Sigmoid colon (tissue), 7 donors: Measurements from ENCODE around the gene NRBP1. TPM values are rescaled to one million over a fixed set of nuclear protein-coding genes. Genes with fewer than 3 reads are reported as not detected.

Experiments used
- DNase-seq: peaks from one replicate; pipeline ENCODE4 v3.0.0-alpha.2; 2019
- H3K27ac ChIP-seq, 4 donors: fragments of 200-600 bp; sonication (generic); one replicate each; pipeline ENCODE4 v1.5.1; 2016 to 2019; ENCODE audit warnings: mild to moderate bottlenecking in 1 of 4
- H3K27me3 ChIP-seq, 3 donors: fragments of 200-600 bp; sonication (generic); one replicate each; pipeline ENCODE4 v1.5.1; 2019; ENCODE audit warnings: mild to moderate bottlenecking in 1 of 3
- H3K36me3 ChIP-seq, 4 donors: fragments of 200-600 bp; sonication (generic); one replicate each; pipeline ENCODE4 v1.5.1; 2016 to 2019
- H3K4me1 ChIP-seq, 4 donors: fragments of 200-600 bp; sonication (generic); one replicate each; pipeline ENCODE4 v1.5.1; 2017 to 2019
- H3K4me3 ChIP-seq, 4 donors: fragments of 200-600 bp; sonication (generic); one replicate each; pipeline ENCODE4 v1.5.1; 2017 to 2019; ENCODE audit warnings: mild to moderate bottlenecking in 2 of 4, moderate library complexity in 1 of 4
- H3K9me3 ChIP-seq, 4 donors: fragments of 200-600 bp in 3 of 4; sonication (generic) in 3 of 4; one replicate each; pipeline versions ENCODE4 v1.5.1 to v1.6.1; 2013 to 2019
- CTCF ChIP-seq, 4 experiments: fragments of 450-650 bp in 3 of 4; fragments of 200-600 bp in 1 of 4; IDR thresholded peaks; one replicate each; pipeline ENCODE4 v1.5.1; 2016 to 2019; ENCODE audit warnings: antibody characterized with exemption in 4 of 4, mild to moderate bottlenecking in 3 of 4, moderate library complexity in 2 of 4
- EP300 ChIP-seq, 4 donors: sonication (generic); formaldehyde crosslinking; IDR thresholded peaks; one replicate each; pipeline ENCODE4 v1.6.1; 2017; ENCODE audit warnings: antibody characterized with exemption in 4 of 4
- POLR2A ChIP-seq, 2 donors: fragments of 450-650 bp; IDR thresholded peaks; one replicate each; pipeline ENCODE4 v1.6.1; 2016; ENCODE audit warnings: antibody characterized with exemption in 2 of 2, mild to moderate bottlenecking in 2 of 2, moderate library complexity in 2 of 2
- POLR2AphosphoS5 ChIP-seq, 4 donors: sonication (generic); formaldehyde crosslinking; IDR thresholded peaks; one replicate each; pipeline ENCODE4 v1.6.1; 2017; ENCODE audit warnings: antibody characterized with exemption in 4 of 4
- WGBS, 2 donors: extraction: QIAGEN DNeasy Blood & Tissue Kit; methylation state at CpG; one replicate each; pipeline ENCODE4 v1.1.7; 2013; 5-methylcytosine and 5-hydroxymethylcytosine counted together
- intact Hi-C: fragments of 100-400 bp; cut with DNase I; formaldehyde crosslinking; loops from one replicate; pipeline ENCODE4 v1.15.1; 2023
- polyA plus RNA-seq, 3 donors: library from polyadenylated mRNA; stranded (reverse); fragments of 200-250 nt; gene quantifications; one replicate each; pipeline ENCODE4 v1.2.3, GENCODE V29; 2013
- total RNA-seq, 4 donors: library from RNA; depleted of rRNA; stranded (reverse); fragments of >200 nt; gene quantifications; one replicate each; pipeline ENCODE4 v1.1.0, GENCODE V29; 2016
- donor health status: healthy with polysubstance abuse.
- donor health status: Bipolar disorder and iron deficiency.
- donor health status: healthy.

The NRBP1 gene
- total and polyA plus RNA-seq, 7 donors, result 60.8 to 93.5 (median 78.5) TPM

GRCh38 chr2:27445155-27445554 lies 16.7 kb downstream of the NRBP1 start:
- Histone ChIP-seq H3K27ac (peak overlapping the region in 1 of 4 donors; percentile 17), H3K36me3 (peaks cover 17 to 69% (median 33%) of the 10 kb centered on the region in 4 donors), H3K27me3 (no peaks in the 10 kb centered on the region), H3K9me3 (no peaks in the 10 kb centered on the region), H3K4me3 (no peak overlapping the region), H3K4me1 (peaks cover 0 to 16% (median 13%) of the 10 kb centered on the region in 4 donors)
- WGBS, 2 donors, result 89 to 95% methylated on average over 8 of the region's 8 CpGs
- intact Hi-C loops, result no loop called here
- no peak for DNase-seq
- TF ChIP-seq CTCF (IDR thresholded peaks at IDR 0.05) (no peak), EP300 (IDR thresholded peaks at IDR 0.05) (no peak), POLR2AphosphoS5 (IDR thresholded peaks at IDR 0.05) (no peak), POLR2A (IDR thresholded peaks at IDR 0.05) (no peak)

GRCh38 chr2:27445615-27446014 lies 17.2 kb downstream of the NRBP1 start:
- Histone ChIP-seq H3K4me1 (peaks cover 0 to 16% (median 13%) of the 10 kb centered on the region in 4 donors), H3K4me3 (no peak overlapping the region), H3K27me3 (no peaks in the 10 kb centered on the region), H3K27ac (no peak overlapping the region), H3K9me3 (no peaks in the 10 kb centered on the region), H3K36me3 (peaks cover 12 to 69% (median 30%) of the 10 kb centered on the region in 4 donors)
- no peak for DNase-seq
- intact Hi-C loops, result no loop called here
- 27 to 73% methylated on average over 8 of the region's 8 CpGs for WGBS, 2 donors
- TF ChIP-seq EP300 (IDR thresholded peaks at IDR 0.05) (no peak), POLR2A (IDR thresholded peaks at IDR 0.05) (no peak), CTCF (IDR thresholded peaks at IDR 0.05) (no peak), POLR2AphosphoS5 (IDR thresholded peaks at IDR 0.05) (no peak)

GRCh38 chr2:27446057-27446456 lies 17.6 kb downstream of the NRBP1 start:
- 19 to 62% methylated on average over 3 of the region's 3 CpGs for WGBS, 2 donors
- peaks cover 0 to 16% (median 13%) of the 10 kb centered on the region in 4 donors for H3K4me1 ChIP-seq
- H3K9me3 ChIP-seq, result no peaks in the 10 kb centered on the region
- H3K4me3 ChIP-seq, result no peak overlapping the region
- no peaks in the 10 kb centered on the region for H3K27me3 ChIP-seq
- intact Hi-C loops, result no loop called here
- no peak for TF ChIP-seq EP300 (IDR thresholded peaks at IDR 0.05)
- peak in 1 of 4 donors; percentile 6 for TF ChIP-seq POLR2AphosphoS5 (IDR thresholded peaks at IDR 0.05)
- TF ChIP-seq CTCF (IDR thresholded peaks at IDR 0.05), result no peak
- TF ChIP-seq POLR2A (IDR thresholded peaks at IDR 0.05), result peak in 1 of 2 donors; percentile 38
- peaks cover 8 to 69% (median 26%) of the 10 kb centered on the region in 4 donors for H3K36me3 ChIP-seq
- H3K27ac ChIP-seq, result no peak overlapping the region
- DNase-seq, result no peak

- Histone ChIP-seq H3K4me1 (no peaks in the 10 kb centered on the region), H3K36me3 (peaks cover 7 to 82% (median 27%) of the 10 kb centered on the region in 4 donors), H3K27me3 (no peaks in the 10 kb centered on the region), H3K27ac (no peak overlapping the region), H3K9me3 (no peaks in the 10 kb centered on the region), H3K4me3 (no peak overlapping the region)
- DNase-seq, result no peak
- intact Hi-C loops, result no loop called here
- WGBS, 2 donors, result 48 to 86% methylated on average over 3 of the region's 3 CpGs
- no peak for TF ChIP-seq POLR2AphosphoS5 (IDR thresholded peaks at IDR 0.05)
- TF ChIP-seq POLR2A (IDR thresholded peaks at IDR 0.05), result no peak
- TF ChIP-seq EP300 (IDR thresholded peaks at IDR 0.05), result no peak
- no peak for TF ChIP-seq CTCF (IDR thresholded peaks at IDR 0.05)
These were observed 19.9 kb downstream of the NRBP1 start for GRCh38 chr2:27448381-27448780.

GRCh38 chr2:27451095-27451494 lies 22.7 kb downstream of the NRBP1 start:
- TF ChIP-seq EP300 (IDR thresholded peaks at IDR 0.05) (no peak), POLR2AphosphoS5 (IDR thresholded peaks at IDR 0.05) (no peak), POLR2A (IDR thresholded peaks at IDR 0.05) (no peak), CTCF (IDR thresholded peaks at IDR 0.05) (no peak)
- intact Hi-C loops, result no loop called here

More at GRCh38 chr2:27451095-27451494, 22.7 kb downstream of the NRBP1 start:
- Histone ChIP-seq H3K4me1 (no peaks in the 10 kb centered on the region), H3K9me3 (no peaks in the 10 kb centered on the region), H3K27me3 (no peaks in the 10 kb centered on the region), H3K36me3 (peaks cover 6 to 94% (median 45%) of the 10 kb centered on the region in 4 donors), H3K27ac (no peak overlapping the region), H3K4me3 (no peak overlapping the region)
- no peak for DNase-seq
- WGBS, 2 donors, result 57 to 98% methylated on average over 1 of the region's 1 CpG
